Cardiac septum (tissue), 1 donor: ENCODE data around the gene MNAT1. TPM values are rescaled to one million over a fixed set of nuclear protein-coding genes. Genes with fewer than 3 reads are reported as not detected.
"Not testable (repeated sequence)": the region's sequence is repeated elsewhere in the genome, so short reads cannot be mapped to it uniquely, and the experiment has no call there.

Experiments
- DNase-seq: peaks from one replicate; pipeline ENCODE4 v3.0.0-alpha.2; 2020; ENCODE audit warnings: low spot score
- intact Hi-C: fragments of 100-400 bp; cut with DNase I; formaldehyde crosslinking; loops from one replicate; pipeline ENCODE4 v1.14.0; 2022
- total RNA-seq: library from RNA; stranded (reverse); fragmentation: NEBNext Ultra II Directional; extraction: Animal tissue kit (Norgen Biotek cat#: 25700); gene quantifications from one replicate; pipeline ENCODE4 v1.2.1, GENCODE V29; 2021
- donor health status: DM: no; HTN: no; CAD: no.

The MNAT1 gene
- total RNA-seq, 1 donor from 2014 or later = 29.9 TPM

GRCh38 chr14:60789656-60790055 is 55.1 kb downstream of the MNAT1 start:
- intact Hi-C loops = no loop called here

DNA sequence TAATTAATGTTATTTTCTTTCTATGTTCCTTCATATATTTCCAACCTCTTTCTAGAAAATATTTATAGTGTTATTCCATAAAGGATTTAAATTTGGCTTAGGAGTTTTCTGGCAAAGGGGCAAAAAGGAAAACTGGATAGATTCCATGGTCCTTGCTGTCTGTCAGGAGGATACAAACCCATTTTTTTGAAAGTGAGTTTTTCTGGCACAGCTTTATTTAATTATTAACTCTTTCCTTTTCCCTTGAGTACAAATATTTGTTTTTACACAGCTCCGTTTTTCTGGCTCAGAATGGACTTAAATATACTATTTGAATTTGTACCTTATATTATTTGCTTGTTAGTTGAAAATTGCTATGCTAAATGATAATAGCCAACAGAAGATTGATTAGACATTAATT is 56.3 kb downstream of the MNAT1 start:
- intact Hi-C loops = no loop called here
- no peak for DNase-seq

More at GRCh38 chr14:60789656-60790055, 55.1 kb downstream of the MNAT1 start:
- DNase-seq = no peak

GRCh38 chr14:60796434-60796833 is 61.9 kb downstream of the MNAT1 start:
- DNase-seq = no peak
- intact Hi-C loops = no loop called here

DNA sequence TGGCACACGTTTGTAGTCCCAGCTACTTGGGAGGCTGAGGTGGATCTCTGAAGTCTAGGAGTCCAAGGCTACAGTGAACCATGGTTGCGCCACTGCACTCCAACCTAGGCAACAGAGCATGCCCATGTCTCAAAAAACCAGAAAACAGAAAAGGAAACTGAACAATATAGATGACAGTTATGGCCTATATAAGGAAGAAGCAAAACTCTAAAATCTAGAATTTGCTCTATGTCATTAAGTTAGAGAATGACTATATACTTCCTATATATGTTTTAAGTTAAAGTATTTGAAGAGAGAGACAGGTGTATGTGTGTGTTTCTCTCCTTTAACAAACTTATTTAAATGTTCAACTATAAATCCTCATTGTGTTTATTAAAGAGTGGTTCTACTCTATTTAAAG is 65.8 kb downstream of the MNAT1 start:
- no peak for DNase-seq
- intact Hi-C loops = no loop called here

GRCh38 chr14:60803871-60804270 is 69.3 kb downstream of the MNAT1 start:
- intact Hi-C loops = no loop called here

DNA sequence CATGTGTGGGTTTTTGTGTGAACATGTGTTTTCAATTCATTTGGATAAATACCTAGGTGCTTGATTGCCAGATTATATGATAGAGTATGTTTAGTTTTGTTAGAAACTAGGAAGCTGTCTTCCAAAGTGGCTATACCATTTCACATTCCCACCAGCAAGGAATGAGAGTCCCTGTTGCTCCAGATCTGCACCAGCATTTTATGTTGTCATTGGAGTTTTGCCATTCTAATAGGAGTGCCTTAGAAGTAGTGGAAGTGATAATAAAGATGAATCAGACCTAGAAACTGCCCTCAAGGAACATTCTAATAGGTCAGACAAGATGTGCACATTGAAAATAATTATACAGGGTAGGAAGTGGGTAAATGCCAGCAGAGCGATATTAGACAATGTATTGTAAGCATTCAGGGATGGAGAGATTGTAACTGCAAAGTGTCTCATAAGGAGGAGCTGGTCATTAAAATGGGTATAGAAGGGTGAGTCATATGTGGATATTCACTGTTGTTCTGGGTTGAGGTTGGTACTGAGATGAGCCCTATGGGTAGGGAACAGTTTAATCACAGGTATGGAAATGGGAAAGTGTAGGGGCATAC is 71.4 kb downstream of the MNAT1 start:
- intact Hi-C loops = no loop called here
- no peak for DNase-seq

More at GRCh38 chr14:60803871-60804270, 69.3 kb downstream of the MNAT1 start:
- no peak for DNase-seq

DNA sequence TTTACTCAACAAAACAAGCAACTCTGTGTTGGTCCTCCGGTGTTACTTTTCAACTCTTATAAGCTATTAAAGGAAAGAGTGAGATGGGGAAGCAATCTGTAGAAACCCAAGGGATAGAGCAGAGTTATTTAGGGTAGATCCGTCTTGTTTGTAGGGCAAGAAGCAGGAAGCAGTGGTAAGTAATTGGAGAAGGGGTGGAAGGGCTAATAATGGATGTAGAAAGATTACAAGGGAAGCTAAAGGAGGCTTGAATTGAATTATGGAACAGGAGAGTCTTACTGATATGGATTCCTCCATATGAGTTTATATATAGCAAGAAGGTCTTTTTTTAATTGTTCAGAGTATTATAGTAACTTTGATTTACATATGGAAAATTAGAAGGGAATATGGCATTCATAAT is 72.7 kb downstream of the MNAT1 start:
- intact Hi-C loops = no loop called here
- no peak for DNase-seq

DNA sequence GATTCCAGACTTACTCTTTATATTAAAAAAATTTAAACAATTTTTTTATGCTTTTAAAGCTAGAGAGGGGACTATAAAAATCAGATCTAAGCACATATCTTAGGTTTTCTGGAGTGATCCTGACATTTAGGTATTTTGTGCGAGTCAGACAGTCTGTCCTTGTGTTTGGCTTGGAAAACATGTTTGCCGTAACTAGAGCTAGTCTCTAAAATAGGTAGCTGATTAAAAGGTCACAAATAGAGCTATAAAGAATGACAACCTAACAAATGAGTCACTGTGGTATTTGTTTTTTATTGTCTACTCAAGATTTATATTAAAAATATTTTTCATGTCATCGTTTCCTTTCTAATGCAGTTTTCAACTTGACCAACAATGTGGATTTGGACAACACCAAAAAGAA is 73.4 kb downstream of the MNAT1 start:
- no peak for DNase-seq
- intact Hi-C loops = no loop called here

- no peak for DNase-seq
- intact Hi-C loops = no loop called here
Measured at GRCh38 chr14:60812987-60813386, 78.4 kb downstream of the MNAT1 start.

DNA sequence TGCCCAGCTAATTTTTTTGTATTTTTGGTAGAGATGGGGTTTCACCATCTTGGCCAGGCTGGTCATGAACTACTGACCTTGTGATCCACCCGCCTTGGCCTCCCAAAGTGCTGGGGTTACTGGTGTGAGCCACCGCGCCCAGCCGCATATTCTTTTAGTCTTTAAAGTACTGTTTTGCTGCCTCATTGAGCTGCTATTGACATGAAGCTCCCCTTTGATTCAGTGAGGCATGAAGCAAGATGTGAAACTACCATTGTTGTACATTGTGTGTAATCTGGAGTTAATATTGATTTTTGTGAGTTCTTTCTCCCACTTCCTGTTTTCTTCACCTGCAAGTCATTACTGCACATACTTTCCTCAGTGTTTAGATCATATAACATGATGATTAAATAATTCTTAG is 80.8 kb downstream of the MNAT1 start:
- intact Hi-C loops = no loop called here
- no peak for DNase-seq

- intact Hi-C loops = no loop called here
- no peak for DNase-seq
Measured at GRCh38 chr14:60817113-60817512, 82.6 kb downstream of the MNAT1 start.

DNA sequence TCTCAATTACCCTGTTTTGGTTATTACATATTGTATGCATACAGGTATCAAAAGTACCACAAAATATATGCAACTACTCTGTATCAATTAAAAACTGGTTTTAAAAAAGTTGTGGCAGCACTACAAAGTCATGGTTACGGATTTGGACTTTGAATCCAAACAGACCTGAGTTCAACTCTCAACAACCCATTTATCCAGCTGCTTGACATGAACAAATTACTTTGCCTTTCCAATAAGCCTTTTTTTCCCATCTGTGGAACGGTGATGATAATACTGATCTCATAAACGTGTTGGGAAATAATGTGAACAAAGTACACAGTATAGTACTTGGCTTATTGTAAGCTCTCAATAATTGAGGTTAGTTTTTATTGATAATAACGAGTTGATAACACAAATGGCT is 85.0 kb downstream of the MNAT1 start:
- DNase-seq = no peak
- intact Hi-C loops = no loop called here

DNA sequence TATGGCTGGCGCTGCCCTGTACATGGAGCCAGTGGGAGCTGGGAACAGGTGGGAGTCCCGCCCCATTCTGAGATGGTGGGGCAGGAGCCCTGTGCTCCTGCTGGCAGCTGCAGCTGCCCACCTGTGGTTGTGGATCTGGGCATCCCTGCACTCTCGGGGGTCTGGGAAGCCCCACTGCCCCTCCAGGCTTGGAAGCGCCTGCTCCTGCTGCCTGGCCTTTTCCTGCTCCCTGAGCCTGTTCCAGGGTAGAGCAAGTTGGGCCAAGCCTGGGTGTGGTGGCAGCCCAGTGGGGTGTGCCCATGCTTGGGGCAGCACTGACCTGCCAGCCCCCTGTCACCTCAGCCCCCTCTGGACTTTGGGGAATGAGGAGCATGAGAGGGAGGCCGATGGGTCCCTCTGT is 104.0 kb downstream of the MNAT1 start:
- intact Hi-C loops = no loop called here
- DNase-seq = no peak

GRCh38 chr14:60839057-60839456 is 104.5 kb downstream of the MNAT1 start:
- intact Hi-C loops = no loop called here
- no peak for DNase-seq

DNA sequence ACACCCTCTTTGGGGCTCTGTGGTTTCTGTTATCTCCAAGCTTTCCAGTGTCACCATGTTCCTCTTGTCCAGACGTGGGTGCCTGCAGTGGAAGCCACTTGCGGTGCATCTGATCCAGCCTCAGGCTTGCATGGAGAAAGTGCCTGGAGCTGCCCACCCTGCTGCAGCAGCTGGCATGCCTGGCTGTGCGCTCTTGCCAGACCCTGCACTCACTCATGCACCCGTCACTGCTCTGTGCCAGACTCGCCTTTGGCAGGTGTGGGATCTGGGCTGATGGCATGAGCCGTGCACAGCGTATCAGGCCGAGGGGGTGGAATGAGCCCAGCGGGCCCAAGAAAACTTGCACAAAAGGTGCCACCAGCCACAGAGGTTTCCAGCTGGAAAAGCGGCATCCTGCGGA is 105.1 kb downstream of the MNAT1 start:
- DNase-seq = no peak
- intact Hi-C loops = no loop called here

DNA sequence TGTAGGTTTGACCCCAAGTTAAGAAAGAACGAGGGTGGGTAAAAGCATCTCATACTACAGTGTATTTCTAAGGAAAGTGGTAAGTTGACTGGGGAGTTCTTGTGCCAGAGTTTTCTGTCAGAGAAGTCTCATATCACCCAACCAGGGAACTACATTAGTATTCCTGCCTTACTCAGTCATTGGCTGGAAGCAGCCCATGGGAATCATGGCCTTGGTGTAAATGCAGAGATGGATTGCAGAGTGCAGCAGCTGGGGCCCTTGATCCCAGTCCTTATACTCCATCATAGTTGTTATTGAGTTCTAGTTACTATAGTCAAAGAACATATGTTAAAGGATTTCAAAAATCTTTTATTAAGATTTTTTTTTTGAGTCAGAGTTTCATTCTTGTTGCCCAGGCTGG is 105.8 kb downstream of the MNAT1 start:
- intact Hi-C loops = no loop called here
- no peak for DNase-seq

DNA sequence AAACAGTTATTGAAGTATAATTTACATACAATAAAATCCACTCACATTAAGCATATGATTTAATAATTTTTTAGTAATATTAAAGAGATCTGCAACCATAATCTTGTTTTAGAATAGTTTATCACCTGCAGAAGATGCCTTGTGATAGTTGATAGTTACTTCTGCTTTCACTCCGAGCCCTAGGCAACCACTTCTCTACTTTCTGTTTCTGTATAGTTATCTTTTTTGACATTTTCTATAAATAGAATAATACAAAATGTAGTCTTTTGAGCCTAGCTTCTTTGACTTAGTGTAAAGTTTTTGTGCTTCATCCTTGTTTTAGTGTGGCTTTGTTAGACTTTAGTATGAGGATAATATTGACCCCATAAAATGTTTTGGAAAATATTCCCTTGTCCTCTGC is 111.0 kb downstream of the MNAT1 start:
- intact Hi-C loops = no loop called here
- DNase-seq = no peak

GRCh38 chr14:60848066-60848465 is 113.5 kb downstream of the MNAT1 start:
- no peak for DNase-seq
- intact Hi-C loops = no loop called here

DNA sequence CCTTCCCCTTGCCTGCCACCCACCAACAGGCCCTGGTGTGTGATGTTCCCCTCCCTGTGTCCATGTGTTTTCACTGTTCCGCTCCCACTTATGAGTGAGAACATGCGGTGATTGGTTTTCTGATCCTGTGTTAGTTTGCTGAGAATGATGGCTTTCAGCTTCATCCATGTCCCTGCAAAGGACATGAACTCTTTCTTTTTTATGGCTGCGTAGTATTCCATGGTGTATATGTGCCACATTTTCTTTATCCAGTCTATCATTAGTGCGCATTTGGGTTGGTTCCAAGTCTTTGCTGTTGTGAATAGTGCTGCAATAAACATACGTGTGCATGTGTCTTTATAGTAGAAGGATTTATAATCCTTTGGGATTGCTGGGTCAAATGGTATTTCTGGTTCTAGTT is 117.1 kb downstream of the MNAT1 start:
- DNase-seq, intact Hi-C loops: not testable (repeated sequence)

DNA sequence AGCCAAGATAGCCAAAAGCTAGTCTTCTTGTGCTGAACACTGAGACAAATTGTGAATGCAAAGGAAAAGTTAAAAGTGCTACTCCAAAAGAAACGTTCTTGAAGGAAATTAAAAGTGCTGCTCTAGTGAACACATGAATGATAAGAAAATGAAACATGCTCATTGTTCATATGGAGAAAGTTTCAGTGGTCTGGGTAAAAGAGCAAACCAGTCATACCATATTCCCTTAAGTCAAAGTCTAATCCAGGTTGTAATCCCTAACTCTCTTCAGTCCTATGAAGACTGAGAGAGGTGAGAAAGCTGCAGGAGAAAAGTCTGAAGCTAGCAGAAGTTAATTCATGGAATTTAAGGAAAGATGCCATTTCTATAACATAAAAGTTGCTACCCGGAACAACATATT is 121.5 kb downstream of the MNAT1 start:
- intact Hi-C loops = no loop called here
- DNase-seq = no peak

- DNase-seq = no peak
- intact Hi-C loops = no loop called here
Measured at GRCh38 chr14:60859525-60859924, 125.0 kb downstream of the MNAT1 start.

DNA sequence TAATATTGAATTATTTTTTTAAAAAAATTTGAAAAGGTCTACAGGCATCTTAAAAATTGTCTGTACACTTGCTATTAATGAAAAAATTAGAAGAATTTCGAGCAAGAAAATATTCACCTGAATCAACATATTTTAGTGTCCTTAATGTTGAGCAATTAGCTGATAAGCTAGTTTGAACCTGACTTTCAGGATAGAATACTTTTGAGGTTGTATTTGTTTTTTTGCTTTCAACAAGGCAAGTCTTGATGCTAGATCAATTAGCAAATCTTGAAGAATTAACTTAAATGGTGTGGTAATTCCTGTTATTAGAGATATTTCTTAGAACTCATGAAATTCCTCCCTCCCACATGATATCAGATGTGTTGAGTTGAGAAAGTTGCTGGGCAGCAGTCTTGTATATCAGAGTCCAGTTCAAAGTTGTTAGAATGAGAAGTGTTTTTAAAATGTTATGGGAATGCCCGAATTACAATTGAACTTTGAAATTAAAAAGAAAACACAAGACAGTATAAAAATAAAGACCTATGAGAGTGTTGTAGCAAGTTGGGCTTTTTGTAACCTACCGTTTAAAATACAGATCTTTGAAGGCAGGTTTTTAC is 127.1 kb downstream of the MNAT1 start:
- intact Hi-C loops = no loop called here
- no peak for DNase-seq
